Esophagus squamous epithelium (tissue), 4 donors: ENCODE data around the gene IDE.

Experiments
- CTCF ChIP-seq, 6 experiments: fragments of 450-650 bp in 4 of 6; fragments of 200-600 bp in 2 of 6; sonication (generic) in 2 of 6; IDR thresholded peaks; one replicate each; pipeline ENCODE4 v1.5.1; 2016 to 2019; ENCODE audit warnings: antibody characterized with exemption in 6 of 6, mild to moderate bottlenecking in 4 of 6, moderate library complexity in 4 of 6
- POLR2A ChIP-seq, 4 donors: fragments of 450-650 bp; IDR thresholded peaks; one replicate each; pipeline ENCODE4 v1.6.1; 2017; ENCODE audit warnings: antibody characterized with exemption in 4 of 4, mild to moderate bottlenecking in 4 of 4, moderate library complexity in 3 of 4

- TF ChIP-seq CTCF (IDR thresholded peaks at IDR 0.05) (no peak), POLR2A (IDR thresholded peaks at IDR 0.05) (no peak)
These were observed 21.6 kb upstream of the IDE start for GRCh38 chr10:92595505-92595904.
